HG02610 (cell line): Measurements from ENCODE around the gene RTL1.

Experiments used
- ATAC-seq: cut with Tn5 transposase; IDR thresholded peaks from one replicate; pipeline ENCODE4 v1.9.1; 2021; ENCODE audit warnings: mild to moderate bottlenecking, moderate library complexity; ENCODE audit not compliant: unreplicated experiment

Gene RTL1

GRCh38 chr14:100882026-100882967 lies 21.2 kb downstream of the RTL1 start:
- ATAC-seq: no peak

GRCh38 chr14:100881211-100882025 lies 22.1 kb downstream of the RTL1 start:
- no peak for ATAC-seq

GRCh38 chr14:100880271-100881101 lies 23.0 kb downstream of the RTL1 start:
- no peak for ATAC-seq

GRCh38 chr14:100879782-100880181 lies 23.7 kb downstream of the RTL1 start:
- ATAC-seq: no peak

GRCh38 chr14:100879194-100879593 lies 24.3 kb downstream of the RTL1 start:
- ATAC-seq: no peak

- ATAC-seq: no peak
Measured at GRCh38 chr14:100878271-100879146, 25.0 kb downstream of the RTL1 start.

GRCh38 chr14:100875861-100876590 lies 27.5 kb downstream of the RTL1 start:
- no peak for ATAC-seq

- no peak for ATAC-seq
Measured at GRCh38 chr14:100875126-100875525, 28.4 kb downstream of the RTL1 start.

- ATAC-seq: no peak
Measured at GRCh38 chr14:100874411-100875091, 29.0 kb downstream of the RTL1 start.

GRCh38 chr14:100874051-100874410 lies 29.5 kb downstream of the RTL1 start:
- no peak for ATAC-seq

GRCh38 chr14:100873096-100873482 lies 30.4 kb downstream of the RTL1 start:
- no peak for ATAC-seq

- ATAC-seq: no peak
Measured at GRCh38 chr14:100872259-100873095, 31.0 kb downstream of the RTL1 start.

- no peak for ATAC-seq
Measured at GRCh38 chr14:100871234-100872186, 32.0 kb downstream of the RTL1 start.

GRCh38 chr14:100868621-100869370 lies 34.7 kb downstream of the RTL1 start:
- ATAC-seq: no peak

- ATAC-seq: no peak
Measured at GRCh38 chr14:100867631-100868315, 35.7 kb downstream of the RTL1 start.
